ENCODE measurements around the gene UBIAD1.
"Not testable (repeated sequence)": the region's sequence is repeated elsewhere in the genome, so short reads cannot be mapped to it uniquely, and the experiment has no call there.

UBIAD1 gene

DNA sequence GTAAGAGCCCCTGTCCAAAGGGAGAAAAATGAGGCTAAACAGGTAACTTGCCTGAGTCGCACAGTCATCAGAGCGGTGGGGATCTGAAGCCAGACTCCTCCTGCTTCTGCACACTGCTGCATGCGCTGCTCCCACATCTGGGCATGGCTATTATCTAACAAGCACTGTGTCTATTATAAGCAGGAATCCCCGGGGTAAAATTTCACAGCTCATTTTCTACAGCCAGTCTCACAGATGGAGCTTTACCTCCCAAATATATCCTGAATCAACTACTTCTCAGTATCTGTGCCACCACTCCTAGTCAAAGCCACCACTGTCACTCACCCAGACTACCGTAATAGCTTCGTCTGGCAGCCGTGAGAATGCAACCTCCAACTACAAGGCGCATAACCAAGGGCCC lies 20.5 kb upstream of the UBIAD1 start:
- no peaks in the 10 kb centered on the region for H3K27me3 ChIP-seq (replicated peaks; ENCODE audit: control insufficient read depth, insufficient read depth, low read length, poor library complexity, severe bottlenecking)
- H3K4me3 ChIP-seq (ENCODE audit: insufficient read depth, low read depth, low read length, poor library complexity, severe bottlenecking): no peak overlapping the region
- DNase-seq: no peak
- no peak overlapping the region for H3K27ac ChIP-seq (ENCODE audit: insufficient read depth, low read length, poor library complexity, severe bottlenecking)
- H3K9me3 ChIP-seq (ENCODE audit: control insufficient read depth, low read length): no peaks in the 10 kb centered on the region
- no peaks in the 10 kb centered on the region for H3K4me1 ChIP-seq (ENCODE audit: control insufficient read depth, insufficient read depth, low read length, poor library complexity, severe bottlenecking)
- H3K36me3 ChIP-seq (ENCODE audit: control insufficient read depth, insufficient read depth, low read length): peaks cover 67% of the 10 kb centered on the region

DNA sequence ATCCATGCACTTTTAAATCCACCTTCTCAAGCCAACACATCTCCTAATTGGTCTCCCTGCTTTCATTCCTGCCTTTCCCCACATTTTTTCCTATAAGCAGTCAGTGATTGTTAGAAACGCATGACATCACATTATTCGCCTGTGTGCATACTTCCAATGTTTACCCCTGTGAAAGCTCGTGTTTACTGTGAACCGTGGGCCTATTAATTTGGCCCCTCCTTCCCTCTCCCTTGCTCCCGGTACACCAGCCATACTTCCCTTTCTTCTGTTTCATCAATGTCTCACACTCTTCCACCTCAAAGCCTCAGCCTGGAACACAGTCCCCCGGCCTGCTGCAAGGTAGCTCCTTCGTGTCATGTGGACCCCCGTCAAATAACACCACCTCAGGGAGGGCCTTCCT lies 19.8 kb upstream of the UBIAD1 start:
- H3K4me3 ChIP-seq (ENCODE audit: insufficient read depth, low read depth, low read length, poor library complexity, severe bottlenecking): no peak overlapping the region
- no peaks in the 10 kb centered on the region for H3K4me1 ChIP-seq (ENCODE audit: control insufficient read depth, insufficient read depth, low read length, poor library complexity, severe bottlenecking)
- no peaks in the 10 kb centered on the region for H3K9me3 ChIP-seq (ENCODE audit: control insufficient read depth, low read length)
- H3K27me3 ChIP-seq (replicated peaks; ENCODE audit: control insufficient read depth, insufficient read depth, low read length, poor library complexity, severe bottlenecking): no peaks in the 10 kb centered on the region
- peaks cover 70% of the 10 kb centered on the region for H3K36me3 ChIP-seq (ENCODE audit: control insufficient read depth, insufficient read depth, low read length)
- no peak for DNase-seq
- H3K27ac ChIP-seq (ENCODE audit: insufficient read depth, low read length, poor library complexity, severe bottlenecking): no peak overlapping the region

DNA sequence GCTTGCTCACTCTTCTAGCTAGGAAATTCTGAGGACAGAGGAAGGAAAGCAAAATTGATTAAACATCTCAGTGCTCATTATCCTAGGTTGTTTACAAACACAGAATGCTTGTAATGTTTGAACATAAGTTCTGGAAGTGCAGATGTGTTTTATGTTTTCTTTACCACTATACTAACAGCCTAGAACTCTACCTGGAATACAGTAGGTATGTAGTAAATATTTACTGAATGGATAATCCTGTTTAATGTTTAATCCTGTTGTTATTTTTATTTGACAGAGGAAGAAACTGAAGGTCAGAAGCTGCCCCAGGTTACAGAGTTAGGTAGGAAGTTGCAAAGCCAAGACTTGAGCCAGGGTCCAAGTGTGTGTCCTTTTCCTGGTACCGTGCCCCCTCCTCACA lies 16.7 kb upstream of the UBIAD1 start:
- Histone ChIP-seq H3K36me3 (ENCODE audit: control insufficient read depth, insufficient read depth, low read length) (peaks cover 69% of the 10 kb centered on the region), H3K4me1 (ENCODE audit: control insufficient read depth, insufficient read depth, low read length, poor library complexity, severe bottlenecking) (peaks cover under 1% of the 10 kb centered on the region), H3K27ac (ENCODE audit: insufficient read depth, low read length, poor library complexity, severe bottlenecking) (no peak overlapping the region), H3K4me3 (ENCODE audit: insufficient read depth, low read depth, low read length, poor library complexity, severe bottlenecking) (no peak overlapping the region), H3K9me3 (ENCODE audit: control insufficient read depth, low read length) (no peaks in the 10 kb centered on the region), H3K27me3 (replicated peaks; ENCODE audit: control insufficient read depth, insufficient read depth, low read length, poor library complexity, severe bottlenecking) (no peaks in the 10 kb centered on the region)
- DNase-seq: no peak

DNA sequence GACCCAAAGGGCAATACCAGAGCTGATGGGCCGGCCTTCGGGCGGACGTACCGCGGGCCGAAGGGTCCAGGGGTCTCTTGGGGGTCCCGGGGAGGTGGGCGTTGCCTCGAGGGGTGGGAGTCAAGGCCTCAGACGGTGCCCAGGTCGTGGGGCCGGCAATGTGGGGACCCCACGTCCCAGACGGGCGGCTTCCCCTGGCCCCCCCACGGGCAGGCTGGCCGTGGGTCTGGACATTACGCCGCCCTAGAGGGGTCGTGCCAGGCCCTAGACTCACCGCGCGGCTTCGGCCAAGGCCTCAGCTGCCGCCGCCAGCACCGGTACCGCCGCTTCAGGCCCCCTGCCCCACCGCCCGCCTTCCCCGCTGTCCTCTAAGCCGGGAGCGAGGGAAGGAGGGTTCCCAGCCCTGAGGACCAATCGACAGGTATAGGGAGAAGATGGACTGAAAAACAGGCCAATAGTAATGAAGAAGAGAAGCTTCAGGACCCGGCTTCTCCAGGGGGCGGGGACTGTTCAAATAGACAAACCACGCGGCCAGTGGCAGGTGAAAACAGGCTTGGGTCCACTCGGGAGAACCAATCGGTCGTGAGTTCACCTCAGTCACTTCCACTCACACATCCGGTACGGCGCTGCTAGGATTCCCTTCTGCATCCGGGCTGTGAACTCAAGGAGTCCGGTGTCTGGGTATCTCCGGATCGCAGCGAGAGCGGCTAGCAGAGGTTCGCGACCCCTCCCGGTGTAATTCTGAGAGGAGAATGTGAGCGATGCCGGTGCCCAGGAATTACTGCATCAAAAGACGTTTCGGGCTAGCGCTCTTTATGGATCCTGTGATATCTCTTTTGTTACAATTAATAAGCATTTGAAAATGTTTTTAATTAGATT lies 10.6 kb upstream of the UBIAD1 start, which contains the start of gene MTOR:
Gene MTOR (minus strand): TSS at position 381 of the 879 bp plus-strand sequence. CDS start 3,142 bp downstream, outside the sequence.
- Histone ChIP-seq H3K27ac (ENCODE audit: insufficient read depth, low read length, poor library complexity, severe bottlenecking) (peak within 1 kb of the TSS; percentile 79), H3K4me3 (ENCODE audit: insufficient read depth, low read depth, low read length, poor library complexity, severe bottlenecking) (peak within 1 kb of the TSS; percentile 97), H3K4me1 (ENCODE audit: control insufficient read depth, insufficient read depth, low read length, poor library complexity, severe bottlenecking) (peaks cover 9% of the 10 kb centered on the region), H3K36me3 (ENCODE audit: control insufficient read depth, insufficient read depth, low read length) (peaks cover 16% of the 10 kb centered on the region), H3K9me3 (ENCODE audit: control insufficient read depth, low read length) (no peaks in the 10 kb centered on the region), H3K27me3 (replicated peaks; ENCODE audit: control insufficient read depth, insufficient read depth, low read length, poor library complexity, severe bottlenecking) (no peaks in the 10 kb centered on the region)
- peak; percentile 91 to 98 (median 97) for DNase-seq

DNA sequence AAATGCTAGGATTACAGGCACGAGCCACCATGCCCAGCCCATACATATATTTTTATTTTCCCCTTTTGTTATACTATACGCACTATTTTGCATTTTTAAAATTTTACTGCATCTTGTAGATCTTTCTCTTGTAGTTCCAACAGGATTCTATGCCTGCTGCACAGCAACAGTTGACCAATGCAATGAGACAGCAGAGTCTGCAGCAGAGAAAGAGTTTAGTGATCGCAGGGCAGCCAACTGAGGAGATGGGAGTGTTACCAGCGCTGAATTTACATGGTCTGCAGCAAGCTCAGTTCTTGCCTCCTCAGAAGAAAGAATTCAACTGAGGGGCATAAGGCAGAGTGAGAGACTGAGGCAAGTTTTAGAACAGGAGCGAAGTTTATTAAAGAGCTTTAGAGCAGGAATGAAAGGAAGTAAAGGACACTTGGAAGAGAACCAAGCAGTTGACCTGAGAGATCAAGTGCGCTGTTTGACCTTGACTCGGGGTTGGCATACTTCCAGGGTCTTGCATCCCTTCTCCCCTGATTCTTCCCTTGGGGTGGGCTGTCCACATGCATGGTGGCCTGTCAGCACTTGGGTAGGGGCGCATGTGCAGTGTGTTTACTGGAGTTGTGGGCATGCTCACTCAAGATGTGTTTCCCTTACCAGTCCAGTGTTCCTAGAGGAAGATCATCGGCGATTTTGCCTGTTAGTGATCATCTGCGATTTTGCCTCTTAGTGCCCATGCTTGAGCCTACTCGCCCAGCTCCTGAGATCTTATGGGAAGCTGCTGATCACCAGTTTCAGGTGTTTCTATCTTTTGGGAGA lies 6.5 kb upstream of the UBIAD1 start:
- no peaks in the 10 kb centered on the region for H3K27me3 ChIP-seq (replicated peaks; ENCODE audit: control insufficient read depth, insufficient read depth, low read length, poor library complexity, severe bottlenecking)
- H3K4me3 ChIP-seq (ENCODE audit: insufficient read depth, low read depth, low read length, poor library complexity, severe bottlenecking): no peak overlapping the region
- no peak for DNase-seq
- H3K9me3 ChIP-seq (ENCODE audit: control insufficient read depth, low read length): no peaks in the 10 kb centered on the region
- no peaks in the 10 kb centered on the region for H3K36me3 ChIP-seq (ENCODE audit: control insufficient read depth, insufficient read depth, low read length)
- H3K4me1 ChIP-seq (ENCODE audit: control insufficient read depth, insufficient read depth, low read length, poor library complexity, severe bottlenecking): peaks cover 7% of the 10 kb centered on the region
- no peak overlapping the region for H3K27ac ChIP-seq (ENCODE audit: insufficient read depth, low read length, poor library complexity, severe bottlenecking)

DNA sequence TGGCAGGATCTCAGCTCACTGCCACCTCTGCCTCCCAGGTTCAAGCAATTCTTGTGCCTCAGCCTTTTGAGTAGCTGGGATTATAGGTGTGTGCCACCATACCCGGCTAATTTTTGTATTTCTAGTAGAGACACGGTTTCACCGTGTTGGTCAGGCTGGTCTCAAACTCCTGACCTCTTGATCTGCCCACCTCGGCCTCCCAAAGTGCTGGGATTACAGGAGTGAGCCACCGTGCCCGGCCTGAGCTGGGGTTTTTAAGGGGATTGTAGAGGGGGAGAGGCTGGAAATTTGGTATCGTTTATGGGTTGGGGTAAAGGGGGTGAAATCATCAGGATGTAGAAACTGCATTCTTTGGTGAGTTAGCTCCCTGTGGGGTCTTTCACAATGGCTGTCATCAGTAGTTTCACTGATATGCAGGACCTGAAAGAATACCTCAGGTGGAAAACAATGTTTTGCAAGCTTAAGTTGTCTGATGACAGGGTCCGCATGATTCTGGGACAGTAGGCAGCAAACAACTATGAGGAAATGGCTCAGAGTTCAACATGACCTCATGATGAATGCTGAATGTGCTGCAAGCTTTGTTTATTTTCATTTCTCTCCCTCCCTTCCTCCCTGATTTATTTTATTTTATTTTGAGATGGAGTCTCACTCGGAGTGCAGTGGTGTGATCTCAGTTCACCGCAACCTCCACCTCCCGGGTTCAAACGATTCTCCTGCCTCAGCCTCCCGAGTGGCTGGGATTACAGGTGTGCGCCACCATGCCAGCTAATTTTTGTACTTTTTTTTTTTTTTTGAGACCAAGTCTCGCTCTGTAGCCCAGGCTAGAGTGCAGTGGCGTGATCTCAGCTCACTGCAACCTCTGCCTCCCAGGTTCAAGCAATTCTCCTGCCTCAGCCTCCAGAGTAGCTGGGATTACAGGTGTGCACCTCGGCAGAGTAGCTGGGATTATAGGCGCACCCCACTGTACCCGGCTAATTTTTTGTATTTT lies 5.4 kb upstream of the UBIAD1 start:
- H3K4me1 ChIP-seq (ENCODE audit: control insufficient read depth, insufficient read depth, low read length, poor library complexity, severe bottlenecking); H3K9me3 ChIP-seq (ENCODE audit: control insufficient read depth, low read length); H3K27ac ChIP-seq (ENCODE audit: insufficient read depth, low read length, poor library complexity, severe bottlenecking); DNase-seq; H3K27me3 ChIP-seq (replicated peaks; ENCODE audit: control insufficient read depth, insufficient read depth, low read length, poor library complexity, severe bottlenecking); H3K36me3 ChIP-seq (ENCODE audit: control insufficient read depth, insufficient read depth, low read length); H3K4me3 ChIP-seq (ENCODE audit: insufficient read depth, low read depth, low read length, poor library complexity, severe bottlenecking): not testable (repeated sequence)

DNA sequence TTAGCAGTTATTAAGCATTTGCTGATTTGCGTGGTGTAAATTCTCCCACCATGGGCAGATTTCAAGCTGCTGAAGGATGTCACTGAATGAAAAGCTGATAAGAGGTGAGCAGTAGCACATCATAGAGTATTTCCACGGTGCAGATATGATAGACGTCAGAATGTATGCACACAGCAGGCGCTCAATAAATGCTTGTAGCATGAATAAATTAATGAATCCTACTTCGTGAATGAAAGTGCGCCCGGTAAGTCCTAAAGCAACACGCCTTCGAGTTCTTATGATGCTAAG lies 510 bp upstream of the UBIAD1 start:
- Histone ChIP-seq H3K4me1 (ENCODE audit: control insufficient read depth, insufficient read depth, low read length, poor library complexity, severe bottlenecking) (peaks cover 17% of the 10 kb centered on the region), H3K27ac (ENCODE audit: insufficient read depth, low read length, poor library complexity, severe bottlenecking) (no peak overlapping the region), H3K4me3 (ENCODE audit: insufficient read depth, low read depth, low read length, poor library complexity, severe bottlenecking) (peak overlapping the region; percentile 40), H3K27me3 (replicated peaks; ENCODE audit: control insufficient read depth, insufficient read depth, low read length, poor library complexity, severe bottlenecking) (no peaks in the 10 kb centered on the region), H3K36me3 (ENCODE audit: control insufficient read depth, insufficient read depth, low read length) (no peaks in the 10 kb centered on the region), H3K9me3 (ENCODE audit: control insufficient read depth, low read length) (no peaks in the 10 kb centered on the region)
- no peak for DNase-seq

DNA sequence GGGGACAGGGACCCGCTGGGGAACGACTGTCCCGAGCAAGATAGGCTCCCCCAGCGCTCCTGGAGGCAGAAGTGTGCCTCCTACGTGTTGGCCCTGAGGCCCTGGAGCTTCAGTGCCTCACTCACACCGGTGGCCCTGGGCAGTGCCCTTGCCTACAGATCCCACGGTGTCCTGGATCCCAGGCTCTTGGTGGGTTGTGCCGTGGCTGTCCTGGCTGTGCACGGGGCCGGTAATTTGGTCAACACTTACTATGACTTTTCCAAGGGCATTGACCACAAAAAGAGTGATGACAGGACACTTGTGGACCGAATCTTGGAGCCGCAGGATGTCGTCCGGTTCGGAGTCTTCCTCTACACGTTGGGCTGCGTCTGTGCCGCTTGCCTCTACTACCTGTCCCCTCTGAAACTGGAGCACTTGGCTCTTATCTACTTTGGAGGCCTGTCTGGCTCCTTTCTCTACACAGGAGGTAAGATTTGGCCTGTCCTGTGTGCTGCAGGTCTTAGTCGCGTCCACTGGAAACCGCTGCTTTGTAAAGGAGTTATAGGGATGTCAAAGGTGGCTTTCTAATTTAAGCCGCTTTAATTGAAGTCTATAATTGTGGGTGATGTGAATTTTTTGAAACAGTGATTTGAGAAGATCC lies 717 bp downstream of the UBIAD1 start:
- H3K9me3 ChIP-seq (ENCODE audit: control insufficient read depth, low read length): no peaks in the 10 kb centered on the region
- peak overlapping the region; percentile 95 for H3K4me3 ChIP-seq (ENCODE audit: insufficient read depth, low read depth, low read length, poor library complexity, severe bottlenecking)
- no peaks in the 10 kb centered on the region for H3K36me3 ChIP-seq (ENCODE audit: control insufficient read depth, insufficient read depth, low read length)
- no peak for DNase-seq
- no peaks in the 10 kb centered on the region for H3K27me3 ChIP-seq (replicated peaks; ENCODE audit: control insufficient read depth, insufficient read depth, low read length, poor library complexity, severe bottlenecking)
- peaks cover 17% of the 10 kb centered on the region for H3K4me1 ChIP-seq (ENCODE audit: control insufficient read depth, insufficient read depth, low read length, poor library complexity, severe bottlenecking)
- peak overlapping the region; percentile 90 for H3K27ac ChIP-seq (ENCODE audit: insufficient read depth, low read length, poor library complexity, severe bottlenecking)

DNA sequence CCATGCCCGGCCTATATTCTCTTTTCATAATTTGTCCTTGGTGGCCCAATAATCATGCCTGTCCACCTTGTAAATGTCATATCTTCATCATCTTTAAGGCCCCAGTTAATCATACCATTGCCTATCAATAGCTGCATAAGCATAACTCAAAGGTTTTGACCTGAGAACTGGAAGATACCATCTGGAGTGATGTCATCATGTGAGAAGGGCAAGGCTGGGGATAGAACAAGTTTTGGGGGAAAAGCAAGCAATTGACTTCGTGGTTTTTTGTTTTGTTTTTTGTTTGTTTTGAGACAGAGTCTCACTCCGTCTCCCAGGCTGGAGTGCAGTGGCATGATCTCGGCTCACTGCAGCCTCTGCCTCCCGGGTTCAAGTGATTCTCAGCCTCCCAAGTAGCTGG lies 6.2 kb downstream of the UBIAD1 start:
- Histone ChIP-seq H3K27ac (ENCODE audit: insufficient read depth, low read length, poor library complexity, severe bottlenecking) (no peak overlapping the region), H3K9me3 (ENCODE audit: control insufficient read depth, low read length) (no peaks in the 10 kb centered on the region), H3K4me3 (ENCODE audit: insufficient read depth, low read depth, low read length, poor library complexity, severe bottlenecking) (no peak overlapping the region), H3K27me3 (replicated peaks; ENCODE audit: control insufficient read depth, insufficient read depth, low read length, poor library complexity, severe bottlenecking) (no peaks in the 10 kb centered on the region), H3K4me1 (ENCODE audit: control insufficient read depth, insufficient read depth, low read length, poor library complexity, severe bottlenecking) (peaks cover 41% of the 10 kb centered on the region), H3K36me3 (ENCODE audit: control insufficient read depth, insufficient read depth, low read length) (peaks cover 7% of the 10 kb centered on the region)
- no peak for DNase-seq
